GM03348 (cell line): ENCODE data around the gene INS.
"Not testable (repeated sequence)": the region's sequence is repeated elsewhere in the genome, so short reads cannot be mapped to it uniquely, and the experiment has no call there.

Experiments used
- DNase-seq: peaks from one replicate; pipeline ENCODE4 v3.0.0; 2012; ENCODE audit warnings: low spot score

Gene INS

DNA sequence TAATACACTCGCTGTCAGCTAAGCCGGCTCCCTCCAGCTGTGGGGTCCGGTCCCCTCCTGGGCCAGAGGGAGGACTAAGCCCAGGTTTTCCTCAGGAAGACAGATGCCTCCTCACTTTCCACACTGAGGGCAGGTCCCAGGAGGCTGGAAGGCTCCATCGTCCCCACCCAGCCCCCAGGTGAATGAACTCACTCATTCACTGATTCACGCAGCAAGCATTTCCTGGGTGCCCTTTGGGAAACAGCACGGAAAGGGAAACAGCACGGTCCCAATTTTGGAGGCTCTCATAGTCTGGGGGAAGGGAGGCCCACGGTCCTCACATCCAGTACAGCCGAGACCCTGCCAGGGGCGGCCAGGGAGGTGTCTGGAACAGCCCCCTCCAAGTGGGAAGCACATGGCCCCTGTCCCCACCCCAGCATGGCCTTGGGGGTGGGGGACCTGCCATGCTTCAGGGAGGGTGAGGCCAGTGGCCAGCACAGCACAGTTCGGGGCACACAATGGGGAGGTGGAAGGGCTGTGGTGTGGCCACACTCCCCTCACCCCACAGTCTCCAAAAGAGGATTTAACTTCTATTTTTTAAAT lies 19.9 kb upstream of the INS start:
- no peak for DNase-seq

- DNase-seq = no peak
Measured at GRCh38 chr11:2180347-2180746, 19.3 kb upstream of the INS start.

DNA sequence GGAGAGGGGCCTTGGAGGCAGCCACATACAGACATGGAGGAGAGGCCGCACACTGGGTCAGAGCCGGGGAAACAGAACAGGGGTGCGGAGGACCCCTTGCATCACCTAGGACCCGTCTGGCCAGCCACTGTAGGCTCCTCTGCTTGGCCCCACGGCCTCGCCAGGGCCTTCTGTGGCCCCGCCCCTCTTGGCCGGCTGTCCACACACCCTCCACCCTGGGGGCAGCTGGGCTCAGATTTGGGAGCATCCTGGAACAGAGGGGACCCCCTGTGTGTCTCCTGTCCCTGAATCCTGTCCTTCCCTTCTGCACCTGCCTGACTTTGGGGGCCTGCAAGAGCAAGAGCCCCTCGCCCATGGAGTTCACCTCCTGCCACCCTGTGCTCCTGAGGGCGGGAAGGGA lies 18.5 kb upstream of the INS start:
- DNase-seq = no peak

DNA sequence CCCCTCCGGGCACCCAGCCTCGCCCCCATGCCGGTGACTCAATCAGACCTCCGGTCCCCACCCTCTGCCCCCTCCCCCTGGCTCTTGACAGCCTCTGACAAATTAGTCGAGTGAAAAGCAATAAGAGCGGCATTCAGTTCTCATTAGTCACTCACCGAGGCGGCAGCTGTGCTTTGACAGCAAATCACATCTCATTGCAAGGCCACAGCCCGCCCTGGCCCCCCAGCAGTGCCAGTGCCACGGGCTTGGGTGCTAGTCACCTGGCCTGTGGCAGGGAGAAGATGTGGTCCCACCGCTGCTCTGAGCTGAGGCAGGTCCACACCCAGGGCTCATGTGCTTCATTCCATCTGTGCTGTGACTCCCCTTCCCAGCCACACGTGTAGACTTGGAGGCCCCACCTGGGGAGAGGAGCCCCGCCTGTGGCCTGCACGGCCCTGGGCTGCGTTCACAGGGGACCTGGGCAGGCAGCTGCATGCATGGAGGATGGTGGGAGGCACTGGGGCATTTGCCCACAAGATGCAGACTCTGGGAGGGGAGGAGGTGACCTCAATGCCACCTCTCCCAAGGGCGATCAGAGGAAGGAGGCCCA lies 18.0 kb upstream of the INS start:
- peak; percentile 53 for DNase-seq

- DNase-seq = not testable (repeated sequence)
Measured at GRCh38 chr11:2178055-2178773, 17.2 kb upstream of the INS start.

DNA sequence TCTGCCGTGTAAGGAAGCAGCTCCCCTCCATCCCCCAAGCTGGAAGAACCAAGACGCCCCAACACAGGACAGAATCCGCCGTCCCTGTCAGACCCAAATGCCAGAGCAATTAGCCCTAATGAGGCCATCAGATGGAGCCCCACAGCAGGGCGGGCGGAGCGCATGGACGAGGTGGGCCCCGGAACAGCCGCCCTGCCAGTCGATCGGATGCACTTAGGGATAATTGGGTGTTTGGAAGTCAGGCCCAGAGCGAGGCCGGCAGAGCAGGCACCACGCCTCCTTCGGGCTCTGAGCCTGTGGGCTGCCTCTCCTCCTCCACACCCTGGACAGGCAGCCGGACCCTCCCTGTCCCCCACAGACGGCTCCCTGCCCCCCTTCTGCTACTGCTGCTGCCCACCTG lies 16.1 kb upstream of the INS start:
- DNase-seq = peak; percentile 39

DNA sequence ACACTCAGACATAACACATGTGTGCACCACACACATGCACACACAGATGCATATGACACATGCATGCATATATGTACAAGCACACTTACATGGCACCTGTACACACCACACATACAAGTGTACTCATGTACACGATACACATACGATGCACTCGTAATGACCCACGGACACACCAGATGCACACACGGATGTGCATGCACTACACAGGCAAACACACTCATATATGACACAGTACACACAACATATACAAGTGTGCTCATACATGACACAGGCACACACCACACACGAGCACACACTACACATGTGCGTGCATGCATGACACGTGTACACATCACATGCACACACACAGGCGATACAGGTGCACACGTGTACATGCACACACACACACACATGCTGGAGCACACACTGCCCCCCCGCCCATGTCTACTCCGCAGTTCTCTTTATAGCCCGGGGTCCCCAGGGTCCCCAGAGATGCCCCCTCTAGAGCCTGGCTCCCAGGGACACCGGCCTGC lies 15.4 kb upstream of the INS start:
- DNase-seq = no peak

DNA sequence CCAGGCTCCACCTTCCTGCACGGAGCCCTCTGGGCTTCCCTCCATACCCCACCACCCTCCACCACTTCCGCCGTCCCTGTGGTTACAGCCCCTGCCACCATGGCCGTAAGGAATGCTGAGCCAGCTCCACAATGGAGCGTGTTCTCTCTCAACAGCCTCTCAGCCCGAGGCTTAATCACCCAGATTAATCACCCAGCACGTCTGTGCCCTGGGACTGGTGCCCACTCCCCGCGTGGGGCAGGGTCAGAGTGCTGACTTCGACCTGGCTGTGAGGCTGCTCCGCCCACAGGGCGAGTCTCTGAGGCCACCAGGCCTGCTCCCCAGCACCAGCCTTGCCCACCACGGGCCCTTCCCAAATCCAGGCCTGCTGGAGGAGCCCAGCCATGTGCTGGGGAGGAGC lies 14.7 kb upstream of the INS start:
- peak; percentile 78 for DNase-seq

GRCh38 chr11:2174361-2174760 lies 13.4 kb upstream of the INS start:
- no peak for DNase-seq

- no peak for DNase-seq
Measured at GRCh38 chr11:2173761-2174160, 12.8 kb upstream of the INS start.

- no peak for DNase-seq
Measured at GRCh38 chr11:2173150-2173693, 12.2 kb upstream of the INS start.

DNA sequence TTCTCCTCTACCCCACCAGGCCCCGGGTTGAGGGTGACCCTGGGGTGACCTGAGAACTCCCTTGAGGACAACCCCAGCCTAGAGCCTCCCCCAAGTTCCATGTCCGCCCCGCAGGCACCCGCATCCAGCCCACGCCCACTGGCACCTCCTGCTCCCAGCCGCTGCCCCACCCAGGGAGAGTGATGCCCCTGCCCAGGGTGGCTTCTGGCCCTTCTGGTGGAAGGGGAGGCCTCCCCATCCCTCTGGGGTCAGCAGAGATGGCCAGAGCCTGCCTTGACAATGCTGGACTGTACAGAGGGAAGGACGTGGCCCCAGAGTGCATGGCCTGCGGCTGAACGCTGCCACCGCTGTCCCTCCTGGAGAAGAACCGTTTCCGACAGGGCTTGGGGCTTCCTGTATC lies 11.7 kb upstream of the INS start:
- DNase-seq = no peak

GRCh38 chr11:2171591-2172003 lies 10.6 kb upstream of the INS start, which contains the start of gene TH:
TH (minus strand) TSS chr11:2171815; CDS start chr11:2171786, 29 bp downstream.
- DNase-seq = no peak

- no peak for DNase-seq
Measured at GRCh38 chr11:2169626-2170570, 8.9 kb upstream of the INS start.

DNA sequence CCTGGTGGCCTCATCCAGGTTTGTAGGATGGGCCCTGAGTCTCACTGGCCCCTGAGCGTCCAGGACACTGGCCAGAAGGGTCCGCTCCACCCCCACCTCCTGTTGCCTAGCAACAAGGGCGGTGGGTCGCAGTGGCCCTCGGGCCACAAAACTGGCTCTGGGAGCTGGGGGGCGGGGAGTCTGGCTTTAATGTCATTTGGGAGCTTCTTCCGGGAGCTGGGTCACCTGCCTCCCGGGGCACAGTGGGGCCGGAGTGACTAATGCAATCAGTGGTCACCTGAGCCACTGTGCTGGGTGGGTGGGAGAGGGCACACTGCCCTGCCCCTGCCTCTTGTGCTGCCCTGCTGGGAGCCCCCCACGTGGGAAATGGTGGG lies 8.0 kb upstream of the INS start:
- DNase-seq = no peak

DNA sequence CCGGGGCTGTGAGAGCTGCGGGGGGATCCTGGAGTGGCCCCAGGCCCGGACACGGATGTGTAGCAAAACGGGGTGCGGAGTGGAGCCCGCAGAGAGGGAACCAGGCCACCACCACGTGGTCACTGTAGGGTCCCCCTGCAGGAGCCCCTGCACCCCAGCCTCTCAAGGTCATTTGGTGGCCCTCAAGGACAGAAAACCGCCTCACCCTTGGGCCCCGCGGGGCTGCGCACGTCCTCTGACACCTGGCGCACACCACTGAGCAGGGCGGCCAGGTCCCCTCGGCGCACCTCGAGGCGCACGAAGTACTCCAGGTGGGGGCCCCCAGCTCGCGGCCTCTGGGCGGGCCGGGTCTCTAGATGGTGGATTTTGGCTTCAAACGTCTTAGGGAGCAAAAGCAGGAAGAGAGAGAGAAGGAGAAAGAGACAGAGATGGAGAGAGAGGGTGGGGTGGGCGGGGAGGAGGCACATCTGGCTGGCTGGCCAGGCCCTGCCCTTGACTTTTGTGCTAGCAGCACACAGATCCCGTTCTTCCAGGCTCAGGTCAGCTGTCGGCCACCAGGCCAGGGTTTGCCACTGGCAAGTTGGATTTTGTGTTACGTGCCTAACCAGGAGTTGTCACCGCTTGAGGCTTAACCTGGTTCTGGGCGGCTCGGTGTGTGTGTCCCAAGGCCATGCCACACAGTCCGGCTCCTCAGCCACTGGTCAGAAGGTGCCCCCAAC lies 7.4 kb upstream of the INS start:
- DNase-seq = no peak

DNA sequence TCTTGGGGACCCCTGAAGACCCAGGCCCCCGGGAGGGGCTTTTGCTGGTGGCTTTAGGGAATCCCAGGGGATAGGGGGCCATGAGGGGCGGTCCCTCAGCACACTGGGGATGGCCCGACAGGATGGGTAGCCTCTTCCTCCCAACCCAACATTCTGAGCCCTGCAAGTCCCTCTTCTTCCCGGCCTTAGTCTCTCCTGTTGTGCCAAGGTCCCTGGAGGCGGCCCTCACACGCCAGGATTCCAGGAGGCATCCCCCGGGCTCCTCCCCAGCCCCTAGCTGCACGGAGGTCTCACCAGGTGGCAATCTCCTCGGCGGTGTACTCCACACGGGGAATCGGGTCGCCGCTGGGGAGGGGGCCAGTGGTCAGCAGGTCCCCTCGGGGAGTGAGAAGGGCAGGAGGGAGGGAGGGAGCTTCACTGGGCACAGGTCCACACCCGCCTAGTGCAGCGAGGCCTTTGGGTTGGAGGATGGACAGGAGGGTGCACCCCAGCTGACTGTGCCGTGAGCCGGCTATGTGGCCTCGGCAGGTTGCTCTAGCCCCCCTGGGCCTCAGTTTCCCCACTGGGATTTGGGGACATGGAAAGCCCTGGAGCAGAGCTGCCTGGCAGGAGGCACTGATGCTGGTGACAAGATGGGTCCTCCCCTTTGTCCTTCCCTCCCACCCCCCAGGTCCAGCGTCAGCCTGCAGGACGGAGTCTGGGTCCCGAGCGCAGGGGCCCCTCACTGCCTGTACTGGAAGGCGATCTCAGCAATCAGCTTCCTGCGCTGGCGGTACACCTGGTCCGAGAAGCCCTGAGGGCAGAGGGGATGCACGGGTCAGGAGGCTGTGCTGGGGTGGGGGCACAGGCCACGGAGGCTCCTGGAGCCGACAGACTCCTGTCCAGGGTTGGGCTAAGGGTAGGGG lies 6.4 kb upstream of the INS start:
- DNase-seq = no peak

DNA sequence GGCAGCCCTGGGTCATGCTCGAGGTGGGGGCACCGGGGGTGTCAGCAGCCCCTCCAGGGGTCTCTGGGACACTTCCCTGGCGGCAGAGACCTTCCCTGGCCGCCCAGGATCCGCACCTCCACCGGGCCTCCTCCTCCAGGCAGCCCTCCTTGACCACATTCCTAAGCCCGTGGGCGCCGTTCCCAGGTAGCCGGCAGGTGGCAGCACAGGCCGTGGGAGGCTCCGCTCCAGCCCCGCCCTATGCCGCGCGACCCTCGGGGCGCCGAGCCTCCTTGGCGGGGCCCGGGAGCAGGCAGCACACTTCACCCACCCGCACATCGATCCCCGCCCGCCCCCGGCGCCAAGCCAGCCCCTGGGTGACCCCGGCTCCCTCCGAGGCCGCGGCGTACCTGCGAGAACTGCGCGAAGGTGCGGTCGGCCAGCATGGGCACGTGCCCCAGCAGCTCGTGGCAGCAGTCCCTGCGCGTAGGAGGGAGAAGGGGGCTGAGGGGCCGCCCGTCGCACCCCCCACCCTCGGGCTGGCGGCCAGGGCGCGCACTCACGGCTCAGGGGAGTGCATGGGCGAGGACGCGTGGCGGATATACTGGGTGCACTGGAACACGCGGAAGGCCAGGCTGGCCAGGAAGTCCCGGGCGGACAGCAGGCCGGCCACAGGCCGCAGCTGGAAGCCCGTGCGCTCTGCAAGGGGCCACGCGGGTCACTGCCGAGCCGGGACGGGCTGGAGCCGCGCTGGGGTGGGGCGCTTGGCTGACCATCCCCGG lies 5.3 kb upstream of the INS start:
- peak; percentile 59 for DNase-seq

- DNase-seq = no peak
Measured at GRCh38 chr11:2165571-2165970, 4.6 kb upstream of the INS start.
